Hippocampal formation (tissue), 2 donors: ENCODE results near the gene LCLAT1.

ENCODE experiments used
- DNase-seq, 2 donors: peaks; one replicate each; lab custom pipeline; 2025; lab: John Stamatoyannopoulos, UW

The LCLAT1 gene

GRCh38 chr2:30643674-30644073 lies 196.6 kb downstream of the LCLAT1 start:
- no peak for DNase-seq

DNA sequence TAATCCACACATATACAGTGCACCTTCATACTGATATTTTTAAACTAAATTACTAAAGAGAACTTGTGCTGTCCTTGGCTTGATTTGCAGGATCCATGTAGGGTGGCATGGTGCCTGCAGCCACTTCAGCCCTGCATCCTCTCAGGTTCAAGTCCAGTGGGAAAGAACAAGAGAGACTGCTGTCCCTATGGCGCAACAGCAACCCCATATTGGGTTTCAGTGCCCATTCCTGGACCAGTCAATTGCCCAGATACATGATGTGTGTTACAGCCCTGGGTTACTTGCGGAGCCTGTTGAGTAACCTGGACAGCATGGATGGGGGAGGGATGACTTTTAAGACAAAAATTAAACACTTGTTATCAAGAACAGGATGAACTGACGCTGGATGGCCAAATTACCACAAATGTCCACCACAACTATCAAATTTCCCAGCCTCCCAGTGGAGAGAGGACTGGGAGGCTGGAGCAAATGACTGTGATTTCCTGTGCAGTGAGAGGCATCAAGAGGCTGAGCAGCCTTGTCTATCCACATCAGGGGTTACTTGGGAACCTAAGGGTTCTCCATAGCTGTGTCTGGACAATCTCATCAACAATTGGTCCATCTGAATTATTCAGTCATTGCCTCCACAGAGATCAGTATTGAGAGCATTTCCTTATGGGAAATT lies 198.2 kb downstream of the LCLAT1 start:
- no peak for DNase-seq

GRCh38 chr2:30645745-30646119 lies 198.7 kb downstream of the LCLAT1 start:
- DNase-seq = no peak

GRCh38 chr2:30647752-30648457 lies 200.9 kb downstream of the LCLAT1 start:
- no peak for DNase-seq

DNA sequence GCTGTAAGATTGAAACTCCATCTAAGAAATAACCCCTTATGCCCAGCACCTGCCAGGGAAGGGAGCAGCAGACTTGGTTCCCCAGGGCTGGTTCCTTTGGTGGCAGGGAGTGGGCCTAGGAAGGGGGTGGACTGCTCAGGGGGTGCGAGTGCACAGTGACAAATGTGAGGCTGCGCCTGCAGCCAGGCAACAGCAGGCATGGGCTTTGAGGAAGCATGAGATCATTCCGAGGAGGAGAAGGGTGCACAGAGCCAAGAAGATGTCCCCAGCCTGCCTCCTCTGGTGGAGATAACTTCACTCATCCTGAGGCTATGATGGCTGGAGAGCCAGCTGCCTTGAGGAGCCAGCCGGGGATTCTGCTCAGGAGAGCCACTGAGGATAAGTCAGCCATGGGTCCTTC lies 202.2 kb downstream of the LCLAT1 start:
- no peak for DNase-seq

DNA sequence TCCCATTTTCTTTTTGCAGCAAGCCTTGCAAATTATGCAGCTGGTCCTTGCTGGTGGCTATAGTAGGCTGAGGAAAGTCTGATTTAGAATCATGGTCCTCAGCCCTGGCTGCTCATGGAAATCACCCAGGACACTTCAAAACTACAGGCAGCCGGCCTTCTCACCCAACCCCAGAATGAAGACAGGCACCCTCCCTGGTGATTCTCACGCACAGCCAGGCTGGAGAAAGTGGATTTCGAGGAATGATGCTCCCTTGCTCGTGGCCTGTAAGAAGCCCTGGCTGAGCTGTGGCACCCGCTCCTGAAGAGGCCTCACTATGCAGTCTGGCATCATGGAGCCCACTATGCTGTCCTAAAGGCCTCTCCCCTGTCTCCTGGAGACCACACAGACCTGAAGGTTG lies 202.8 kb downstream of the LCLAT1 start:
- DNase-seq = no peak

DNA sequence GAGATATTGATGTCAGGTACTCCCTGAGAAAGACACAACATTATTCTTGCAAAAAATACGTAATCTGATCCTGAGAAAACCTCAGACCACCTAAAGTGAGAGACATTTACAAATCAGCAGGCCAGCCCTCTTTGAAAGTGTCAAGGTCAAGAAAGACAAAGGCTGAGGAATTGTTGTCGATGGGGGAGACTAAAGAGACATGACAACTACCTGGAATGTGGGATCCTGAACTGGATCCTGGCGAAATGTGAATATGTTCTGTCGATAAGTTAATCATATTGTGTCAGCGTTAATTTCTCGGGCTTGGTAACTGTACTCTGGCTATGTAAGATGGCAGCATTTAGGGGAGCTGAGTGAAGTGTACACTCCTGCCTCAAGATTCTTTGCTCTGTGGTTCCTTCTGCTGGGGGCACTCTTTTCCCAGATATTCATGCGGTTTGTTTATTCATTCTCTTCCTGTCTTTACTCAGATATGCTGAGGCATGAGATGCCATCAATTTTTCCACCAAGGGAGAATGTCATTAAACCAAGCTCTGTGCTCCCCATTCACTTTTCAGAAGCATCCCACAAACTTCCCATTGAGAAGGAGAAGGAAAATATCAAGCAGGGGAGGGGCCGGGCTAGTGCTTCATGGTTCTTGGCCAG lies 205.3 kb downstream of the LCLAT1 start:
- no peak for DNase-seq

GRCh38 chr2:30653847-30654246 lies 206.8 kb downstream of the LCLAT1 start:
- no peak for DNase-seq

DNA sequence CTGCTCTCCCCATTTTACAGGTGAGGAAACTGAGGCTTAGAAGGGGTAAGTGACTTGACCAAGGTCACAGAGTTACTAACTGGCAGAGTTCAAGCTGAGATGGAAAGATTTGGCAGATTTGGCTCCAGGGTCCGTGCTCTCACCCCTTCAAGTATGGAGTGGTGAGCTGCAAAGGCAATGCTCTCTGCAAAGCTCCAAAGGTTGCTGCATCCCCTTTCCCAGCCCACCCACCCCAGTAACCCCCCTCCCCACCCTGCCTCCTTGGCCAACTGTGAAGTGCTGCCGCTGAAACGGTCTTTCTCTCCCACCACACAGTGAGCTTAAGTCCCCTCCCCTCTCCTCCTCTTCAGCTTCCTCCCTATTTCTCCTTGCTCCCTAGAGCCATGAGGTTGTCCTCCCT lies 207.4 kb downstream of the LCLAT1 start:
- no peak for DNase-seq

GRCh38 chr2:30655211-30655610 lies 208.2 kb downstream of the LCLAT1 start:
- DNase-seq = no peak

DNA sequence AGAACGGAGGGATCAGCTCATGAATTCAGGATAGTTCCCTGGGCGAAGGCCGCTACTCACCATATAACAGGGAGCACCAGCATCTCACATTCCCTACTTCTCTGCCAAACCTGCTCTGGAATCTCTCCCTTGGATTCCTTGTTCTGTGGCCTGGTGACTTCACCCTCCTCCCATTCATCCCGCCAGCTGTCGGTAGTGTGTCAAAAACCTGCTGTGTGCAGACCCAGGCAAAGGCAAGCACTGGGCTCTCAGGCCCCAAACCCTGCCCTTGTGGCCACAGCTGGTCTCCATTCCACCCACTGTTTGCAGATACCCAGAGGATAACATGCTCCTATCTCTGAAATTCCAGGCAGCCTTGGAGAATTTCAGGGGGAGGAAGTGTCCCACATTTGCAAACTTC lies 208.6 kb downstream of the LCLAT1 start:
- DNase-seq = no peak

GRCh38 chr2:30656079-30656478 lies 209.0 kb downstream of the LCLAT1 start:
- DNase-seq = no peak

DNA sequence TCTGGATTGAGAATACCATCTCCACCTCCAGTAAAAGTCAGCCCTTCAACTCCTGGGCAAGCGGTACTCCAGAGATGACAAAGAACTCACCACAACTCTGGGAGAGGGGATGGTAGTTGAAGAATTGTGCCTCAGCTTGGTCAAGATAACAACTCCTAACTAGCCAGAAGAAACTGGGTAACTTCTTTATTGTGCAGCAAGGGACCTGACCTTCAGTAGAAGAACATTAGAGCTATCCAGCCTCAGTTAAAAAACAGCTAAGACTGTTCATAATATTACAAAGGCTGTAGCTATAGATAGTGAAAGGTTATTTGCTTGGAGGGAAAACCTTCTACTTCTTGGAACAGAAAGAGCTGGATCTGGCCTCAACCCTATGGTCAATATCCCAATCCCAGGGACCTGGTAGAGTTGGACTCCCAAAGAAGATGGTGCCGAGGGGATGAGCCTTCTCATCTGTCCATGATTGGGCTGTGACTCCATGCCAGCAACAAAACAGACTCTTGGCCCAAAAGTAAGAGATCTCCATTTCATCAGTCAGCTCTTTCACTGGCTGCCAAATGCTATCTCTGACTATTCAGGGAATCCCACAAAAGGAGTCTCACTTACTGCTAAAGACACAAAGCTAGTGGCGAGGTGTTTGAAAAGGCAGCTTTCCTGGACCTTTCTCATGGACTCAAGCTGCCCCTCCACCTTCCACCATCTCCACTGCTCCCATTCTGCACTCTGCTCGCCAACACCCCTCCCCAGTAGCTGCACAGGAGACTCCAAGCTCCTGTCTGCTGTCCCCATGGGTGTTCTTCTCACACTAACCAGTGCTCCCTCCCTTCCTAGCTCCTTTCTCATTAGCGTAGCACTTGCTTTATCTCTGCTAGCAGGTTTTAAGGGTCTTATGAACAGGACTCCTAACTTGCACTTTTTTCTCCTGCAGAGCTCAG lies 214.4 kb downstream of the LCLAT1 start:
- no peak for DNase-seq

DNA sequence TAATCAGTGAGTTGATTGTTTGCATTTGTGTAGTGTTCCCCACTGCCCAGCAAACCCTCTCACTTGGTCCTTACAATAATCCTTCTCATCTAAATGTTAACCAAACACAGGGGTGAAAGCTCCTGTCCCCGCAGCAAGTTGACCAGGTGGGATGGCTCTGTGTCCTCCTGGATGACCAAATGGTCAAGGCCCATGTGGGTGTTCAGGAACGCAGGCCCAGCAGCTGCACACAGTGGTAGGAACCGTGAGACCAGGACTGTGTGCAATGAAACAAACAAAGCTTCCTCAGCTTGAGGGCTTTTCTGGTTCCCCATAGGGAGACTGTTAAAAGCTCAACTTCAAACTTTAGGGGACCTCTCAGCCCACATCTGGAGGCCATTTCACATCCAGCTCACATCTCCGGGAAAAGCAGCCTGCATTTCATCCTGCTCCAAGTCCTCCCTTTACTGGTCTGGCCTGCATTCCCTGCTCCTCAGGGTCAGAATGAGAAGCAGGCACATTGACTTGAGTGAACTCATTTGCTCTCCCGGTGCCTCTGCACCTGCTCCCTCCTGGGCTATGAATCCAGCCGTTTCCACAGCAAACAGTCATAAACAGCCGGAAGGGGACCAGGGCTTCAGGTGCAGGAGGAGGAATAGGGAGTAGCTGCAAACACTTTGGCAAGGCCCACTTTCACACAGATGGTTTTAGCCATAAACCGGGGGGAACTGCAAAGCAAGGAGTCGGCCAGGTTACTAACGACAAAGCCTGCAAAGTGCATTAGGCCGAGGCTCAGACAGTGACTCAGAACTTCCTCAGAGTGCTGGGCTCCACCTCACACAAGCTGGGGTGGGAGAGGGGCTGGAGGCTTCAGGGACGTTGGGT lies 215.5 kb downstream of the LCLAT1 start:
- no peak for DNase-seq

DNA sequence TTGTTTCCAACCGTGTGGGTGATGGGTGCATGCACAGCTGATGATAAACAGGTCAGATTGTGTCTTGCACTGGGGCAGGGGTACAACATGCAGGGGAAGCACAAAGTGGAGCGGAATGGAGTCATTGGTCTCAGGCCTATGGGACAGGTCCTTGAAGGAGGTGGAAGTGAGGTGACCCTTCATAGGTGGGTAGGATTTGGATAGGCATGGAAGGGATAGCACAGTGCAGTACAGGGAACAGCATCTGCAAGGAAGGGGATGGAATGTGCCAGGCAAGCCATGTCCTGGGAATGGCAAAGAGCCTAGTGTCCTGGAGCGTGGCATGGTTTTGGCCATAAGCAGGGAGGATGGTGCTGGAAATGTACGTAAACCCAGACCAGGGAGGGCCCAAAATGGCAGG lies 216.3 kb downstream of the LCLAT1 start:
- DNase-seq = no peak

DNA sequence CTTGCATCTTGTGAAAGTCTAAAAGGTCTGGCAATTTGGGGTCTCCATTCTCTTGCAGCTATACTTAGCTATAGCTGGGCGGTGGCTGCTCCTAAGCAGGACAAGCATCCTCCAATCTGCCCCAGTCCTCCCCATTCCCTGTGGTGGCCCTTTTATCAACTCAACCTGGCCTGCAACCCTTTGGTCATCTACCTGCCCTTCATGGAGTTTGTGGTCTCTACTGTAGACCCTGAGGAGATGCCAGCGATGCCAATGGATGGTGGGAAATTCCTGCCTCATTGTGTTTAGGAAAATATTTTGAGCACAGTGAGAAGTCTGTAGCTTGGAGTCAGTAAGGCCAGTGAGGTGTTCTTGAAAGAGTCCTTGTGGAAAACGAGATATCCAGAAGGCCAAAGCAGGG lies 216.8 kb downstream of the LCLAT1 start:
- DNase-seq = no peak

DNA sequence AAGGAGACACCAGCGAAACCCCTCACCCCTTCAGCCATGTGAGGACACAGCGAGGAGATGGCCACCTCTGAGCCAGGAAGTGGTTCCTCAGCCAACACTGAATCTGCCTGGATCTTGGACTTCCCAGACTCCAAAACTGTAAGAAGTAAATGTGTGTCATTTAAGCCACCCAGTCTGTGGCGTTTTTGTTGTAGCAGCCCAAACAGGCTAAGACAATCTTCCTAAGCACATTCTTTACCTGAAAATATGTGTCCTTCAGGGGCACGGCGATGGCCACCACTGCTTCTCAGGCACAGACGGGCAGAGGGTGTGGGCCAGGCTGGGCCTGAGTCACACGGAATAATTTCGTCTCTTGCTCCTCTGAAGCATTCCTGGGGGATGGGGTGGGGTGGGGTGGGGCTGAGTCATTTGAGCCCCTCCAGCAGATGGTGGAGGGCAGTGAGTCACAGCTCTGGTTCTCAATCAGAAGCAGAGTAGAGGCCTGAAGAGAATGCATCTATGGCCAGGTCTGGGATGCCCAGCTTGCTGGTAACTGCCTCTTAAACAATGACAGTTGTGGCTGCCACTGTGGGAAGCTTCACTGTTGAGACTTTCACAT lies 217.8 kb downstream of the LCLAT1 start:
- no peak for DNase-seq

- no peak for DNase-seq
These were observed 218.8 kb downstream of the LCLAT1 start for GRCh38 chr2:30665761-30666265.

DNA sequence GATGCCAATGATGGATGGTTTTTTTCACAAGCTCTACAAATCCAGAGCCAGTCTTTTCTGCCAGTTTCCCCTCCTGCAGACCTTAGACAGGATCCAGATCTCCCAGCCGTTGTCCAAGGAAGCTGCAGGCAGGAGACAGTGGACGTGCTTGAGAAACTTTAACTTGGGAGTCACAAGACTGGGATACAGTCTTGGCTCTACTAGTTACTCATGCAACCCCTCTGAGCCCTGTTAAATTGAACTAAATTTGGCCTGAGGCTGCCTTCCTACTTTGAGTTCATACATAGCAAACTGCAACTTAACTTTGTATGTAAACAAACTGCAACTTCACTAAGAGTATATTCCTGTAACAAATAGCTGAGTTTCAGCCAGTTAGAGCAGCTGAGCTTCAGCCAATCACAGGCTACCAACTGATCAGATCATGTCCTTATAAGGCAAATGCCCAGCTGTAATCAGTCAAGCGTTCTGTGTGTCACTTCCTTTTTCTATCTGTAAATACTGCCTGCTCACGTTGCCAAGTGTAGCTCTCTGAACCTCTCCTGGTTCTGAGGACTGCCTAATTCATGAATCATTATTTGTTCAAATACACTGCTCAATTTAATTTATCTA lies 219.3 kb downstream of the LCLAT1 start:
- no peak for DNase-seq

GRCh38 chr2:30670453-30670852 lies 223.4 kb downstream of the LCLAT1 start:
- no peak for DNase-seq
